Measurements from ENCODE around the gene CAPSL.
"Not testable (repeated sequence)": the region's sequence is repeated elsewhere in the genome, so short reads cannot be mapped to it uniquely, and the experiment has no call there.

The CAPSL gene

GRCh38 chr5:35904443-35905132 lies 33.8 kb downstream of the CAPSL start:
- no peak for DNase-seq

GRCh38 chr5:35903631-35904203 lies 34.7 kb downstream of the CAPSL start:
- no peak for DNase-seq

- no peak for DNase-seq
These were observed 36.3 kb downstream of the CAPSL start for GRCh38 chr5:35902046-35902672.

- DNase-seq: no peak
These were observed 37.3 kb downstream of the CAPSL start for GRCh38 chr5:35900972-35901695.

GRCh38 chr5:35899800-35900199 lies 38.6 kb downstream of the CAPSL start:
- no peak for DNase-seq

GRCh38 chr5:35898952-35899660 lies 39.3 kb downstream of the CAPSL start:
- no peak for DNase-seq

- DNase-seq: no peak
These were observed 44.3 kb downstream of the CAPSL start for GRCh38 chr5:35894131-35894530.

GRCh38 chr5:35892799-35893198 lies 45.6 kb downstream of the CAPSL start:
- DNase-seq: not testable (repeated sequence)

- no peak for DNase-seq
These were observed 48.1 kb downstream of the CAPSL start for GRCh38 chr5:35890021-35891020.

DNA sequence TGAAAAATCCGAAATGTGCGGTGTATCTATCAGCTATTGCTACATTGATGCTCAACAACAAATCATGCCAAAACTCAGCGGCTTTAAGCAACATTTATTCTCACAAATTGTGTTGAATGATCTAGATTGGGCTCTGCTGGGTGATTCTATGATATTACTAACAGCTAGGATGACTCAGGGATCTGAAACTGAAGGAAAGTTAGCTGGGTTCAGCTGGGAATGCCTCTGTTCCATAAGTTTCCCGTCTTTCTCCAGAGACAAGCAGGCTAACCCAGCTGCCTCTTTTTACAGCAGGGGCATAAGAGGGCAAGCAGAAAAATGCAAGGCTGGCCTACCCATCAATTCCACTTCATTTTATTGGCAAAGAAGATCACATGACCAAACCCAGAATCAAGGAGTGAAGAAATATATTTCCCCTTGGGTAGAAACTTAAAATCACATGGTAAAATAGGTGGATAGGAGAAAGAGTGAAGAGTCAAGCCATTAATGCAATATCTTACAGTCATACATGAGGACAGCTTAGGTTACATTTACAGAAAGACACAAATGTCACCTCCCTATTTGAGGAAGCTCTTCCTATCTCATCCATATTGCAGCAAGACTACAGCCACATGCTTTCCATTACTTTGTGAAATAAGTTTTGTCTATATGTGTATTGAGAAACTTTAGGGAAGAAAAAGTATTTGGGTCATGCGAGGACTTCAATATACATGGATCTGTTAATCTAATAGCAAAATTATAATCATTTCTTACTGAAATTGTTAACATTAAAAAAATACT lies 50.9 kb downstream of the CAPSL start:
- DNase-seq: no peak

DNA sequence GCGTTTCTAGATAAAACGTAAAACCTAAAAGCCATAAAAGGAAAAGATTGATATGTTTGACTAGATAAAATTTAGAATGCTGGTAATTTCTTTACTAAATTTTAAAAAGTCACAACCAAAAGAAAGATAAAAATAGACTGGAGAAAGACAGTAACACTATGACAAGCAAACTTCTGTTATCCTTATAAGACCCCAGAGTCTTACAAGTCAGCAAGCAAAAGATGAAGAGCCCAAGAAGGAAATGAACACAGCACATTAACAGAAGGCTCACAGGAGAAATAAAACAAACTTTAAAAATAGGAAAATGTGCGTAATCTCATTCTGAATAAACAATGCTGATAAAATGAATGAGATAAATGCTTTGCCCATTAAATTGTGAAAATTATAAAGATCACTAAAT lies 52.0 kb downstream of the CAPSL start:
- no peak for DNase-seq

- no peak for DNase-seq
These were observed 53.6 kb downstream of the CAPSL start for GRCh38 chr5:35884773-35885172.

DNA sequence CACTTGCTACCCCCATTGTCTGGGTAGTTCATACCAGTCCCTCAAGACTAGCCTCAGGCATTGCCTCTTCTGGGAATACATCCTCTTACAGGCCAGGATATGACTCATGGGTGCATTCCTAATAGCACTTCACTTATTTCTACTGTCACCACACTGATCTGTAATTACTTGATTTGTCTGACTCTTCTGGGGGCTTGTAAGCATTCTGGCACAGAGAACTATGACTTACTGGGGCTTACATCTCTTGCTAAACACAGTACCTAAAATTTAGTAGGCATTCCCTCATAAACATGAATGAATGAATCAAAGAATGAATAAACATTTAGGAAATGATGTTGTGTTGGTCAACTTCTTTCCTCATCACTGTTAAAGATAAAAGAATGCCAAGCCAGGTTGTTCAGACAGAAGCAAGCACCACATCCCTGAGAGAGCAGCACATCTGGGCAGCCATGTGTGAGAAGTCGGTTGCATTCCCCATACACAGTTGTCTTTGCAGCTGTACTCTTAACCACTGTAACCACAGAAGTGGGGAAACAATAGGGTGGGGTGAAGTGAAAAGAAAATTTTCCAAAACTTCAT lies 54.1 kb downstream of the CAPSL start:
- no peak for DNase-seq

DNA sequence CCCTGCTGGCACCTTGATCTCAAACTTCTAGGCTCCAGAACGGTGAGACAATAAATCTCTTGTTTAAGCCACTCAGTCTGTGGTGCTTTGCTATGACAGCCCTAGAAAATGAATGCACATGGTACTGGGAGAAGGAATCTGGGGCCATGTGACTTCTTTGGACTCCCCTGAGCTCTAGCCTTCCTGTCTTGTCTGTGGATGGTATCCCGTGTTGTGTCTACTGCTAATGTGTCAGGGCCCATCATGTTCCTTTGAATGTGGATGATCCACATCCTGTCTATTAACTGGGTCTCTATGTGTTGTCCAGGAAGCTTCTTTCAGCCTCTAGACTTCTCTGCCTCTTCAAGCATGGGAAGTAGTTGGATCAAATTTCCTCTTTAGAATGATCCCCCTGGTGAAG lies 56.7 kb downstream of the CAPSL start:
- no peak for DNase-seq

DNA sequence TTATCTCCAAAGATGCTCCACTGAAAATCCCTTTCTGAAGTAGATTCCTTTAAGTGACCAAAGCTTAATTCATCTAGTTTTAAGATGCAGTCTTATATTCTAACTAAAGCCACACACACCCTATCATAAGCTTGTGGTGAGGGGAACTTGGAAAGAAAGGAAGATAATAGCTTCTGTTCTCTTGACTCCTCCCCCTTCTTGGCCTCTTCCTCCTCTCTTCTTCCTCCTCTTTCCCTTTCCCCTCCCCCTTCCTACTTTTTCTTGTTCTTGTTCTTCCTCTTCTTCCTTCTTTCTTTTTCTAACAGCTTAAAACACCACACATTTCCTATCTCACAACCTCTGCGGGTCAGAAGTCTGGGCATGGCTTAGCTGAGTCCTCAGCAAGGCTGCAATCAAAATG lies 58.3 kb downstream of the CAPSL start:
- no peak for DNase-seq

DNA sequence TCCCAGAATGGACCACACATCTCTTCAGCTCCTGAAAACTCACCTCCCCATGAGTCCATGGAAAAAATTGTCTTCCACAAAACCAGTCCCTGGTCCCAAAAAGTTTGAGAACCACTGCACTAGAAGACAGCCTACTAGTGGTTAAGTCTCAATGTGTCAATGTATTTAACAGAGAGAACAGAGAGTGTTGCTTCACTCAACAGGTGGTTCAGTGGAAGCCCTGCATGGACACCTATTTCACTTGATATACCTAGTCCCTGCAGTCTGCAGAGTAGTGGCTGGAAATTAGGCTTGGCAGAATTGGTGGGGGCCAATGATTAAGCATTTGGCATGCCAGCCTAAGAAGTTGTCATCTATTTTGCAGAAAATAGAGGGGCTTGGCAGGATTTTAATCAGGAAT lies 58.8 kb downstream of the CAPSL start:
- DNase-seq: no peak

DNA sequence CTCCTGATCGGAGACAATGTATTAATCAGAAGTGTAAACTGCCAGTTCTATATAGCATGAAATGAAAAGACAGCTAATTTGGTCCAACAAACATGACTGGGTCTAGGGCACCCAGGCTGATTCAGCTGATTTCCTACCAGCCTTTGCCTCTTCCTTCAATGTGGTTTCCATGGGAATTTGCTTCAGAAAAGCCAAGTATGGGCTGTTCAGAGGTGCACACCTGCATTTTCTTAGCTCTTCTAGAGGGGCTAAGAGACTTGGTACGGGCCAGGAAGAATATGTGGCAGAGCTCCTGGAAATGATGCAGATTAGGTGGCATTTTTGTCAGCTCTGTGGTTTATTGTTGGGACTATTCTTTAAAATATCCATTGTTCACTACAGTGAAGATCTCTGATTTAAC lies 59.3 kb downstream of the CAPSL start:
- DNase-seq: no peak

DNA sequence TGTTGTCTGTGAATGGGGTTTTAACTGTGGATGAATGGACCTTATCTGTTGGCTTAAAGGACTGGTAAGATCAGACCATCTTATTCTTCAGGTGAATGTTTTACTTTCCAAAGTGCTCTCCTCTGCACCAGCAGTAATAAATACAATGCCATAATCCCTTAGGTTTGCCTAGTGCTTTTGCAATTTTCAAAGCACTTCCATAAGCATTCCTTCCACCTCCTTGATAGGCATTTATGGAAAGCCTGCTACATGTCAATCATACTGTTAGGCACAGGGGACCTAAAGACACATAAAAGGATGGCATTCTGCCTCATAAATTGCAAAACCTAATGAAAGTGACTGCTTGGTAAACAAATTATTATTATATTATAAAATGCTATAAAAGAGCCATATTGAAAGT lies 60.3 kb downstream of the CAPSL start:
- DNase-seq: no peak

- no peak for DNase-seq
These were observed 60.8 kb downstream of the CAPSL start for GRCh38 chr5:35877655-35878054.

DNA sequence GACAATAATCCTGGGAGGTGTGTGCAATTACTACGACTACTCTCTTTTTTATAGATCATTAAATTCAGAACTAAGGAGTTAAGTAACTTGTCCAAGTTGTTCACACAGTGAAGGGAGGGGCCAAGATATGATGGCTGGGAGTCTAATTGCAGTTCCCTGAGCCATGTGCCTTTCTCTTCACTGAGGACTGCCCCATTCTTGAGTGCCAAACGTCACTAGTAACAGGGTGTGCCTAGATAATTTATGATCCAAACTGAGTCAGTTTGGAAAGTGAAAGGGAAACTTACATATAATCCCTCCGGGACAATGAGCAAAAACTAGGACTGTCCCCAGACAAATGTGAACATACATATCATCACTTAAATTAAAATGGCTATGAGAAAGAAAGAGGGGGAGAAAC lies 61.5 kb downstream of the CAPSL start:
- no peak for DNase-seq

DNA sequence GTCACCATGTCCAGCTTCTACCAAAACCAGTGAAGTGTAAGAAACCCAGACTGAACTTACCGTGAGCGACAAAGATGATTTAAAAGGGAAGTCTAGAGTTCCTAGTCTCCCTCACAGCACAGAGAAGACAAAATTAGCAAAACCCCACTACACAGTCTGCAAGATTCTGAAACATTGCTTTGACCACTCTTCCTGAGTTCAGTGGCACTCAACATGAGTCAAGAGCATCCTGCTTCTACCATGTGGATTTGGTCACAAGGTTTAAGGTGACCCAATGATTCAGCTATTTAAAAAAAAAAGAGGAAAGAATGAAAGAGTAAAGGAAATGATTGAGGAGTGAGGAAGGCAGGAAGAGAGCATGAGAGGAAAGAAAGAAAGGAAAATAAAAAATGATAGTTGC lies 62.0 kb downstream of the CAPSL start:
- no peak for DNase-seq
